HepG2 (cell line): ENCODE measurements around the gene SMPD3. TPM values are rescaled to one million over a fixed set of nuclear protein-coding genes. Genes with fewer than 3 reads are reported as not detected.

ENCODE experiments used
- BCL6 ChIP-seq: IDR thresholded peaks from 2 replicates; pipeline ENCODE4 v1.6.1; 2016; ENCODE audit warnings: missing genetic modification reagents, missing compliant biosample characterization
- CEBPG ChIP-seq: IDR thresholded peaks from 2 replicates; pipeline ENCODE4 v1.6.1; 2016
- HMG20A ChIP-seq: IDR thresholded peaks from 2 replicates; pipeline ENCODE4 v1.6.1; 2016; ENCODE audit warnings: borderline replicate concordance
- LCORL ChIP-seq, 2 experiments: fragments of 450-650 bp in 1 of 2; sonication (generic) in 1 of 2; formaldehyde crosslinking in 1 of 2; IDR thresholded peaks; 2 replicates each; pipeline versions ENCODE4 v1.5.0 to v1.6.1; 2017 to 2020; ENCODE audit warnings: antibody characterized with exemption in 1 of 2, missing genetic modification reagents in 1 of 2
- NAIF1 ChIP-seq: sonication (generic); formaldehyde crosslinking; IDR thresholded peaks from 2 replicates; pipeline ENCODE4 v1.5.0; 2020; ENCODE audit warnings: mild to moderate bottlenecking, missing genetic modification reagents, borderline replicate concordance
- SMAD3 ChIP-seq: sonication (generic); formaldehyde crosslinking; IDR thresholded peaks from 2 replicates; pipeline ENCODE4 v1.4.0; 2020; ENCODE audit warnings: missing genetic modification reagents
- SOX13 ChIP-seq, 3 experiments: fragments of 450-650 bp in 1 of 3; sonication (generic) in 1 of 3; formaldehyde crosslinking in 1 of 3; IDR thresholded peaks in 2 of 3; conservative IDR thresholded peaks in 1 of 3; 2 replicates each; pipeline versions ENCODE4 v1.5.0 to v1.6.1; 2016 to 2020; ENCODE audit warnings: antibody characterized with exemption in 1 of 3, mild to moderate bottlenecking in 1 of 3, missing compliant biosample characterization in 1 of 3, missing genetic modification reagents in 1 of 3, moderate library complexity in 1 of 3
- TFDP2 ChIP-seq: sonication (generic); formaldehyde crosslinking; IDR thresholded peaks from 2 replicates; pipeline ENCODE4 v1.4.0; 2020; ENCODE audit warnings: missing genetic modification reagents
- ZBTB49 ChIP-seq: sonication (generic); formaldehyde crosslinking; IDR thresholded peaks from 2 replicates; pipeline ENCODE4 v1.4.0; 2020; ENCODE audit warnings: missing genetic modification reagents, borderline replicate concordance
- ZNF142 ChIP-seq: sonication (generic); formaldehyde crosslinking; IDR thresholded peaks from 2 replicates; pipeline ENCODE4 v1.4.0; 2020; ENCODE audit warnings: missing genetic modification reagents
- ZNF292 ChIP-seq: sonication (generic); formaldehyde crosslinking; IDR thresholded peaks from 2 replicates; pipeline ENCODE4 v1.8.1; 2022; ENCODE audit warnings: mild to moderate bottlenecking, low read depth, missing genetic modification reagents, borderline replicate concordance
- ZNF354B ChIP-seq: sonication (generic); formaldehyde crosslinking; IDR thresholded peaks from 2 replicates; pipeline ENCODE4 v1.8.0; 2022; ENCODE audit warnings: mild to moderate bottlenecking, missing genetic modification reagents
- ZNF501 ChIP-seq: sonication (generic); formaldehyde crosslinking; IDR thresholded peaks from 2 replicates; pipeline ENCODE4 v1.5.1; 2020; ENCODE audit warnings: mild to moderate bottlenecking, moderate library complexity, missing genetic modification reagents
- polyA plus RNA-seq, 8 experiments: library from polyadenylated mRNA; depleted of rRNA in 3 of 8; stranded (reverse) in 7 of 8; unstranded in 1 of 8; fragments of >200 nt; fragmentation: Illumina TruSeq in 4 of 8; extraction: Trizol in 4 of 8; gene quantifications; 2 replicates each; pipeline versions ENCODE4 v1.2.1 to v1.2.3, GENCODE V29; 2011 to 2016; ENCODE audit warnings: low read depth in 4 of 8, missing spikeins in 1 of 8, mixed read lengths in 1 of 8; ENCODE audit not compliant: insufficient read depth in 1 of 8
- total RNA-seq, 5 experiments: library from RNA; depleted of rRNA; stranded (reverse); fragments of >200 nt; fragmentation: Illumina TruSeq; extraction: Trizol; gene quantifications; 2 replicates each; pipeline ENCODE4 v1.2.3, GENCODE V29; 2016; ENCODE audit warnings: low read depth in 1 of 5
- TF ChIP-seq, protein P1 (sequence below): IDR thresholded peaks from 2 replicates; pipeline ENCODE4 v1.6.1; 2016; ENCODE audit warnings: control low read depth
- TF ChIP-seq, protein P2 (sequence below): IDR thresholded peaks from 2 replicates; pipeline ENCODE4 v1.6.1; 2016; ENCODE audit warnings: low read depth, borderline replicate concordance

Gene SMPD3
- total and polyA plus RNA-seq, 2 of the 13 experiments (the other 11 are each of a cell fraction or from before 2014, with no cell fraction given) = 0.07 to 0.32 TPM

DNA sequence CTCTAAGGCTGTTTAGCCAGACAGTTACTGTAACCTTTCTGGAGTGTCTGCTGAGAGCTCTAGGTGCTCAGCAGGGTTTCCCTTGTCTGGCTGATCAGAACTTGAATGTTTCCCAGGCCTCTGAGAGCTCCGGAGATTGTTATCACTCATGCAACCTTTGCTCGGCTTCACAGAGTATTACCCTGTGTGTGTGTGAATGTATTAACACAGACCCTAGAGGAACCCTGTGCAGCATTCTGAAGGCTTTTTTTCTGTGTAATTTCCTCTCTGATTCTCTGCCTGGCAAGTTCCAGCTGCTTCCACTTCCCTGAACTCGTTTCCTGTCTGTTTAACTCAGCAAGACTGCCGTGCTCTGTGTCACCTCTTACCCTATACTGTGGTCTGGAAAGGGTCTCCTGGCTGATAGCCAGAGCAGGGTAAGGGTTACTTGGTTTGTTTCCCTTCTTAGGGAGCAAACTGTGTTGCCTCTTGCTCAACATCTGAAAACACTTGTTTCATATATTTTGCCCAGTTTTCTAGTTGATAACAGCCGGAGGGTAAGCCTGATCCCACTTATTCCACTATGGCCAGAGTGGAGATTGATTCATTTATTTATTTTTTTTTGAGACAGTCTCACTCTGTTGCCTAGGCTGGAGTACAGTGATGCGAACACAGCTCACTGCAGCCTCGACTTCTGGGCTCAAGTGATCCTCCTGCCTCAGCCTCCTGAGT lies 115.7 kb downstream of the SMPD3 start (continued):
- TF ChIP-seq ZBTB49 (no peak), LCORL (IDR thresholded peaks at IDR 0.05) (no peak), LCORL (CRISPR knock-in tag; IDR thresholded peaks at IDR 0.05) (0 out of 2 replicates have a peak, but pooled peaks have one; percentile 23), ZNF142 (CRISPR knock-in tag) (peak; percentile 64; the same call in 1 of the 2 replicates), CEBPG (CRISPR knock-in tag) (peak; percentile 62), SOX13 (IDR thresholded peaks at IDR 0.05) (no peak), SOX13 (CRISPR knock-in tag; conservative IDR thresholded peaks at IDR 0.05 in 1 of 2, IDR thresholded peaks at IDR 0.05 in 1 of 2) (0 out of 4 replicates have a peak, but pooled peaks of 1 of the 2 experiments have one; percentile 9), ZNF354B (CRISPR knock-in tag) (no peak), BCL6 (CRISPR knock-in tag) (peak; percentile 43), SMAD3 (CRISPR knock-in tag) (peak; percentile 42; the same call in 1 of the 2 replicates), HMG20A (CRISPR knock-in tag) (peak; percentile 41; the same call in 1 of the 2 replicates), ZNF292 (CRISPR knock-in tag) (no peak; the same call in 1 of the 2 replicates), NAIF1 (CRISPR knock-in tag) (peak; percentile 68; the same call in 1 of the 2 replicates), ZNF501 (CRISPR knock-in tag) (peak; percentile 41; the same call in 1 of the 2 replicates), TFDP2 (CRISPR knock-in tag) (no peak)
- TF ChIP-seq, protein P1, sequence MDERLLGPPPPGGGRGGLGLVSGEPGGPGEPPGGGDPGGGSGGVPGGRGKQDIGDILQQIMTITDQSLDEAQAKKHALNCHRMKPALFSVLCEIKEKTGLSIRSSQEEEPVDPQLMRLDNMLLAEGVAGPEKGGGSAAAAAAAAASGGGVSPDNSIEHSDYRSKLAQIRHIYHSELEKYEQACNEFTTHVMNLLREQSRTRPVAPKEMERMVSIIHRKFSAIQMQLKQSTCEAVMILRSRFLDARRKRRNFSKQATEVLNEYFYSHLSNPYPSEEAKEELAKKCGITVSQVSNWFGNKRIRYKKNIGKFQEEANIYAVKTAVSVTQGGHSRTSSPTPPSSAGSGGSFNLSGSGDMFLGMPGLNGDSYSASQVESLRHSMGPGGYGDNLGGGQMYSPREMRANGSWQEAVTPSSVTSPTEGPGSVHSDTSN = no peak
- TF ChIP-seq, protein P2, sequence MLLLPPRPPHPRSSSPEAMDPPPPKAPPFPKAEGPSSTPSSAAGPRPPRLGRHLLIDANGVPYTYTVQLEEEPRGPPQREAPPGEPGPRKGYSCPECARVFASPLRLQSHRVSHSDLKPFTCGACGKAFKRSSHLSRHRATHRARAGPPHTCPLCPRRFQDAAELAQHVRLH (CRISPR knock-in tag) = peak; percentile 34; the same call in 1 of the 2 replicates
